GM21737 (cell line): ENCODE data around the gene DCC.

ENCODE experiments used
- ATAC-seq: cut with Tn5 transposase; IDR thresholded peaks from one replicate; pipeline ENCODE4 v1.9.1; 2021; ENCODE audit warnings: mild to moderate bottlenecking, moderate library complexity; ENCODE audit not compliant: unreplicated experiment

Gene DCC

GRCh38 chr18:52426041-52426440 is 86.0 kb downstream of the DCC start:
- no peak for ATAC-seq

- ATAC-seq, result no peak
Measured at GRCh38 chr18:52426462-52426861, 86.5 kb downstream of the DCC start.

- no peak for ATAC-seq
Measured at GRCh38 chr18:52427521-52428175, 87.7 kb downstream of the DCC start.

- ATAC-seq, result no peak
Measured at GRCh38 chr18:52431683-52432082, 91.7 kb downstream of the DCC start.

- no peak for ATAC-seq
Measured at GRCh38 chr18:52433797-52434196, 93.8 kb downstream of the DCC start.

- ATAC-seq, result no peak
Measured at GRCh38 chr18:52435301-52435700, 95.3 kb downstream of the DCC start.

GRCh38 chr18:52437161-52437560 is 97.2 kb downstream of the DCC start:
- no peak for ATAC-seq

GRCh38 chr18:52439457-52439856 is 99.5 kb downstream of the DCC start:
- ATAC-seq, result no peak

GRCh38 chr18:52441794-52442193 is 101.8 kb downstream of the DCC start:
- ATAC-seq, result no peak

- no peak for ATAC-seq
Measured at GRCh38 chr18:52442686-52443085, 102.7 kb downstream of the DCC start.

- no peak for ATAC-seq
Measured at GRCh38 chr18:52451256-52451655, 111.3 kb downstream of the DCC start.

- ATAC-seq, result no peak
Measured at GRCh38 chr18:52451851-52452250, 111.9 kb downstream of the DCC start.

- no peak for ATAC-seq
Measured at GRCh38 chr18:52452427-52452826, 112.4 kb downstream of the DCC start.

- no peak for ATAC-seq
Measured at GRCh38 chr18:52459890-52460289, 119.9 kb downstream of the DCC start.

- ATAC-seq, result no peak
Measured at GRCh38 chr18:52462853-52463252, 122.9 kb downstream of the DCC start.

GRCh38 chr18:52465391-52465790 is 125.4 kb downstream of the DCC start:
- ATAC-seq, result no peak

GRCh38 chr18:52468496-52468895 is 128.5 kb downstream of the DCC start:
- no peak for ATAC-seq

GRCh38 chr18:52475325-52475724 is 135.3 kb downstream of the DCC start:
- no peak for ATAC-seq

- no peak for ATAC-seq
Measured at GRCh38 chr18:52481116-52481515, 141.1 kb downstream of the DCC start.

GRCh38 chr18:52484977-52485376 is 145.0 kb downstream of the DCC start:
- ATAC-seq, result no peak

GRCh38 chr18:52486052-52486451 is 146.1 kb downstream of the DCC start:
- no peak for ATAC-seq

- no peak for ATAC-seq
Measured at GRCh38 chr18:52489396-52490306, 149.7 kb downstream of the DCC start.
